GM23338 (cell line): ENCODE measurements around the gene CCDC38.

Source experiments
- CREB1 ChIP-seq: fragments of 250-450 bp; sonication (Bioruptor Pico); IDR thresholded peaks from 2 replicates; pipeline ENCODE4 v1.5.0; 2020; ENCODE audit warnings: low read depth, mild to moderate bottlenecking, moderate library complexity
- CTCF ChIP-seq, 2 experiments: fragments of 200-600 bp in 1 of 2; sonication (generic) in 1 of 2; conservative IDR thresholded peaks; 2 replicates each; pipeline versions ENCODE4 v1.5.1 to v1.6.1; 2016 to 2017; ENCODE audit warnings: antibody characterized with exemption in 2 of 2, low read depth in 2 of 2, mild to moderate bottlenecking in 2 of 2, moderate library complexity in 1 of 2
- ETS1 ChIP-seq: IDR thresholded peaks from 2 replicates; pipeline ENCODE4 v1.6.1; 2016; ENCODE audit warnings: antibody characterized with exemption
- EZH2 ChIP-seq: fragments of 200-600 bp; sonication (generic); IDR thresholded peaks from one replicate; pipeline ENCODE4 v1.8.0; 2017; ENCODE audit warnings: antibody characterized with exemption, mild to moderate bottlenecking, low read depth; ENCODE audit not compliant: unreplicated experiment
- EZH2phosphoT487 ChIP-seq: fragments of 200-600 bp; sonication (generic); IDR thresholded peaks from one replicate; pipeline ENCODE4 v1.8.1; 2018; ENCODE audit warnings: antibody characterized with exemption; ENCODE audit not compliant: unreplicated experiment
- JUNB ChIP-seq: IDR thresholded peaks from one replicate; pipeline ENCODE4 v1.6.1; 2016; ENCODE audit warnings: antibody characterized with exemption; ENCODE audit not compliant: unreplicated experiment
- NANOG ChIP-seq: IDR thresholded peaks from 2 replicates; pipeline ENCODE4 v1.6.1; 2016; ENCODE audit warnings: antibody characterized with exemption, borderline replicate concordance
- POLR2AphosphoS5 ChIP-seq: IDR thresholded peaks from 2 replicates; pipeline ENCODE4 v1.6.1; 2016; ENCODE audit warnings: antibody characterized with exemption, low read depth
- REST ChIP-seq: IDR thresholded peaks from one replicate; pipeline ENCODE4 v1.6.1; 2018; ENCODE audit warnings: antibody characterized with exemption; ENCODE audit not compliant: unreplicated experiment
- STAT1 ChIP-seq: IDR thresholded peaks from one replicate; pipeline ENCODE4 v1.6.1; 2016; ENCODE audit warnings: antibody characterized with exemption; ENCODE audit not compliant: unreplicated experiment
- ZNF114 ChIP-seq: fragments of 250-450 bp; sonication (Bioruptor Pico); IDR thresholded peaks from 2 replicates; pipeline ENCODE4 v1.5.0; 2020; ENCODE audit warnings: mild to moderate bottlenecking, moderate library complexity
- ZNF331 ChIP-seq: fragments of 250-450 bp; sonication (Bioruptor Pico); IDR thresholded peaks from 2 replicates; pipeline ENCODE4 v1.5.0; 2020; ENCODE audit warnings: low read depth, mild to moderate bottlenecking, moderate library complexity
- ZNF462 ChIP-seq: fragments of 250-450 bp; sonication (Bioruptor Pico); IDR thresholded peaks from 2 replicates; pipeline ENCODE4 v1.5.0; 2020; ENCODE audit warnings: mild to moderate bottlenecking, moderate library complexity

GRCh38 chr12:95851606-95852005, 90.8 kb downstream of the CCDC38 start:
- TF ChIP-seq CTCF (conservative IDR thresholded peaks at IDR 0.05; ENCODE audit: low read depth in 2 of 2) (no peak), NANOG (no peak), REST (no peak), EZH2 (no peak), ETS1 (no peak), JUNB (no peak), ZNF462 (CRISPR knock-in tag) (no peak), EZH2phosphoT487 (no peak), POLR2AphosphoS5 (no peak), CREB1 (no peak), STAT1 (no peak), ZNF114 (CRISPR knock-in tag) (no peak), ZNF331 (CRISPR knock-in tag) (no peak)
